HT1080 (cell line): ENCODE data around the gene NEURL1B. TPM values are rescaled to one million over a fixed set of nuclear protein-coding genes. Genes with fewer than 3 reads are reported as not detected.

Experiments used
- DNase-seq: peaks from one replicate; pipeline ENCODE4 v3.0.0-alpha.2; 2015; ENCODE audit warnings: low read depth
- total RNA-seq: library from RNA; depleted of rRNA; stranded (reverse); fragments of >200 nt; shearing (Covaris generic); gene quantifications from 2 replicates; pipeline ENCODE4 v1.2.3, GENCODE V29; 2014

Gene NEURL1B
- total RNA-seq, 1 experiment from 2014 or later = 0.55 TPM

DNA sequence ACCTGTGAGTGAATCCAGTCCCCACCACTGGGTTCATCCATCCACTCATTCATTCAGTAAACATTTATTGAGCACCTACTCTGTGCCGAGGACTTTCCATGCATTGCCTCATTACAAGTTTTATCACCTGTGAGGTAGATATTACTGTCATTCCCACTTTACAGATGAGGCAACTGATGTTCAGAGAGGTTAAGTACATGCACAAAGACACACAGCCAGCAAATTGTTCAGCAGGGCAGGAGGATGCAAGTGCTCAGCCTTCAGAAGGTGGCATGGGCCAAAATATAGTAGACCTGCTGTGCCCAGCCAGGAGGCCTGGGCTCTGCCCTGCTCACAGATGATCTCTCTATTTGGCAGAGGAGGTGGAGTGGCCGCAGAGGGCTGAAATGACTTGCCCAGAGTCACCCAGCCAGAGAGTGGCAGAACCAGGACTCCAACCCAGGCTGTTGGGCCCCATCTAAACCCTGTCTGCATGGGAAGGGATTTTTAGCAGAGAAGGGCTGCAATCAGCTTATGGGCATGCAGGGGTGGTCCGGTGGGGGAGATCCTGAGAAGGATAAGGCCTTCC, 7.6 kb upstream of the NEURL1B start:
- no peak for DNase-seq

DNA sequence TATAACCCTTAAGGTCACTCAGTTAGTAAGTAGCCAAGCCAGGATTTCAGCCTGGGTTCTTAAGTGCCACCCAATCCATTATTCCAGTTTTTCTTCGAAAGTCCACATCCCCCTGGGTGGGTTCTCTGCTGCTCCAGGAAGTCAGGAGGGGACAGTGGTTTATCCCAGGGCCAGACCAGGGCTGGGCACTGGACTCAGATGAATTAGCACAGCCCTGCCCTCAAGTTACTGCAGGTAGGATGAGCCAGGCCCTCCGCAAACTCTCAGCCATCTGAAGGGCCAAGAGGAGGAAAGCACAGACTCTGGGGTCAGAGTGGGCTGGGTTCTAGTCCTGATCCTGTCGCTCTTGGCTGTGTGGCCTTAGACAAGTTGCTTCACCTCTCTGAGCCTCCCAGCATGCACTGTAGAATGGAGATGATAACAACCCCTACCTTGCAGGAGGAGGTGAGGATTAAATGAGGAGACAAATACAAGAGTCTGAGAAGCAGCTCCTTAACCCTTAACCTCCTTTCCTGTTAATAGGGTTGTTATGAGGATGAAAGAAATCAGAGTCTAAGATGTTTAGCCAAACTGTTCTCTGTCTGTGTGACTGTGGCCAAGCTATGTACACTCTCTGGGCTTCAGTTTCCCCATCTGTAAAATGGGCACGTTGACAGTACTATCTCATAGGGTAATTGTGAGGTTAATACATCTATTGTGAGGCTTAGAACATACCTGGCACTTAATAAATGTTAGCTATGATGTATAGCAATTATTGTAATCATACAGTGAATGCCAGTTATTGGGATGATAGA, 6.8 kb upstream of the NEURL1B start:
- no peak for DNase-seq

DNA sequence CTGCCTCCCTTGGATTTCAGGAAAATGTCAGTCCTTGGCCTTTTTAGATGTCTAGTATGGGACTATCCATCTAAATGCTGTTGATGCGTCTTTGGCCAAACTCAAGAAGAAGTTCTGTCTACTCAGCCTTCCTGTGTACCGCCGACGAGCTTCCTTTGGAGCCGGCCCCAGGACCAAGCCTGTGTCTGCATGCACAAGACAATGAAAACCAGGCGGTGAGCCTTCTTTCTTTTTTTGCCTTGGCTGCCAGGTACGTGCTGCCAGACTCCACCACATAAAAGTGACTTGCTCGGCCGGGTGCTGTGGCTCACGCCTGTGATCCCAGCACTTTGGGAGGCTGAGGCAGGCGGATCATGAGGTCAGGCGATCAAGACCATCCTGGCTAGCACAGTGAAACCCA, 6.0 kb upstream of the NEURL1B start:
- no peak for DNase-seq

DNA sequence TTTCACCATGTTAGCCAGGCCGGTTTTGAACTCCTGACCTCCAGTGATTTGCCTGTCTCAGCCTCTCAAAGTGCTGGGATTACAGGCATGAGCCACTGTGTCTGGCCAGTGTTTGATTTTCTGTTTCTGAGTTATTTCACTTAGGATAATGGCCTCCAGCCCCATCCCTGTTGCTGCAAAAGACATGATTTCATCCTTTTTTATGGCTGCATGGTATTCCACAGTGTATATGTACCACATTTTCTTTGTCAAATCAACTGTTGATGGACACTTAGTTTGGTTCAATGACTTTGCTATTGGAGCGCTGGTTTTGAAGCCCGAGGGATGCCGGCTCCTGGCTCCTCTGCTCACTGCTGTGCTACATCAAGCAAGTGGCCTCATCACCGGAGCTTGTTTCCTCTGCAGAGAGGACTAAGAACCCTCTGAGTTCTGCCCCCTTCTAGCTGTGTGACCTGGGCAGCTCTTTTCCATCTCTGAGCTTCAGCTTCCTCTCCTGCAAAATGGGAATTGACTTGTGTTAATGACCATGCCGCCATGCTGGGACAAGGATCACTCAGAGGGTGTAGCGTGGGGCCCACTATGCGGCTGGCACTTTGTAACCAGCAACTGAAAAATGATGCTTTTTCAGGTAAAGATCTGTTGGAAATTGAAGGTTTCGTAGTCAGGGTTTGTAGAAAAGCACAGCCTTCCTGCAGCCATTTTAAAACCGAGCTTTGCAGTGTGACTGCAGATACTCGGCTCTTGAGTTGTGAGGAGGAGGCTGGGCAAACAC, 4.6 kb upstream of the NEURL1B start:
- no peak for DNase-seq

DNA sequence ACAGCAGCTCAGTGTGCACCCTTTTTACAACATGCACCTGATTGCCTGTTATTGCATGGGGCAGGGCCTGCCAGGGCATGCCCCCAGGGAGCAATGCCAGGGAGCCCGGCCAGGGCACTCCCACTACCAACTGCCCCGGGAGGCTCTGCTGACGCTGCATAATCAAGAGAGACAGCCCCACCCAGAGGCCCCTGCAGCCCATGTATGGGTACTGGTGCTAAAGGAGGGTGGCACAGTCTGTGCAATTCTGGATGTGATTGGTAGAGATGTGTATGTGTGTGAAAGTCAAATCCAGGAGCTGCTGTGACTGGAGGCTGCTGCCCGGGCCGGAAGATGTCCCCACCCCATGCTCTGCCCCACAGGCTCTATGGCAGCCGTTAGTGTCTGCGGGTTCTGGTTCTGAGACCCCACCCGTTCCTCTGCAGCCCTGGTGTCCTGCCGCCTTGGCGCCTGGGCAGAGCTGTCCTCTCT, 3.9 kb upstream of the NEURL1B start:
- DNase-seq = peak; percentile 29

DNA sequence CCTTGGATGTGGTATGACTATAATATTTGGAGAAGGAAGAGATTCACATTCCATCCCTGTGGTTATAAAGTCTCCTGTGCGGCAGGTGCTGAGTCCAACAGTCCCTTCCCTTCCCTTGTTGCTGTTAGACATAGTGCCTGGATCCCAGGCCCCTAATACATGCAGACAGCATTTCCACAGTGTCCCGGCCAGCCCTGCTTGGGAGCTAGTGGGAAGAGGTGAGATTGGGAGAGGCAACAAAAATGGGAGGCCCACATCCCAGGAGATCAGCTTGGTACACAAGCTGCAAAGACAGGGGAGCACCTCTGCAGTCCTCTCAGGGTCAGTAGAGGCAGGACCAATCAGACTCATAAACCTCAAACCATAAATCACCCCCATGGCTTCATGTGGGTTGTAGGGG, 3.3 kb upstream of the NEURL1B start:
- DNase-seq = no peak

DNA sequence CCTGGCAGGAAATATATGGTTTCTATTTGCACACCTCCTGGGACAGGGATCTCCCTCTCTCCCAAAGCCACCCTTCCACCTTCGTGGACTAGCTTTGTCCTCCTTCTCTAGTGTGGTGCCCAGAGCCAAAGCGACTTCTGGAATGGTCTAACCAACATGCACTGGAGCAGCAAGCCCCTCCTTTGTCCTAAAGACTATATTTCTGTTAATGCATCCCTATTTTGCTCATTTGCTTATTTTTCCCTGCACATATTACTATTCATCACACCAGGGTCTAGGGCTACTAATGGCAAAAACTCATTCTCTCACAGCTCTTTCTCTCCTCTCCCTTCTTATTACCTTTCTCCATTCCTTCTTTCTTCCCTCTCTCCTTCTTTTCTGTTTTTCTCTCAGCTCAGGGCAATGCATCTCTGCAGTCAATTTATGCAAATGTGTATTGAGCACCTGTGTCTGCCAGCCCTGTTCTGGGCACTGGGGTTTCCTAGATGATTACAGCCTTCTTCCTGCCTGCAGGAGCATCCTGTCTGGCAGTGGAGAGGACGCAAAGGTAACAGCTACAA, 2.8 kb upstream of the NEURL1B start:
- no peak for DNase-seq

DNA sequence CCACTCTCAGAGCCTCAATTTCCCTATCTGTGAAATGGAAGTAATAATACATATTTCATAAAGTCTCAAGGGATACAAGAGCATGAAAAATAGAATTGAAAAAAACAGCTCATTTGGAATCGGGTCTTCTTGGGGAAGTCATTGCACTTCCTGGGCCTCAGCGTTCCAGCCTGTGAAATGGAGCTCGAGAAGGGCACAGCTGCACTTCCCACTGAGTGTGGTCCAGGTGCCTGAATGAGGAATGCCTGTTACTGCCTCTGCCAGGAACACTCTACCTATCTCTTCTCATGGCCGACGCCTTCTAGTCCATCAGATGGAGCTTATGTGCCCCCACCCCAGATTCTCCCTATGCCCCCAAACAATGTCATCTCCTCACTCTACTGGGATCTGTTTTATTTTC, 924 bp upstream of the NEURL1B start:
- no peak for DNase-seq

DNA sequence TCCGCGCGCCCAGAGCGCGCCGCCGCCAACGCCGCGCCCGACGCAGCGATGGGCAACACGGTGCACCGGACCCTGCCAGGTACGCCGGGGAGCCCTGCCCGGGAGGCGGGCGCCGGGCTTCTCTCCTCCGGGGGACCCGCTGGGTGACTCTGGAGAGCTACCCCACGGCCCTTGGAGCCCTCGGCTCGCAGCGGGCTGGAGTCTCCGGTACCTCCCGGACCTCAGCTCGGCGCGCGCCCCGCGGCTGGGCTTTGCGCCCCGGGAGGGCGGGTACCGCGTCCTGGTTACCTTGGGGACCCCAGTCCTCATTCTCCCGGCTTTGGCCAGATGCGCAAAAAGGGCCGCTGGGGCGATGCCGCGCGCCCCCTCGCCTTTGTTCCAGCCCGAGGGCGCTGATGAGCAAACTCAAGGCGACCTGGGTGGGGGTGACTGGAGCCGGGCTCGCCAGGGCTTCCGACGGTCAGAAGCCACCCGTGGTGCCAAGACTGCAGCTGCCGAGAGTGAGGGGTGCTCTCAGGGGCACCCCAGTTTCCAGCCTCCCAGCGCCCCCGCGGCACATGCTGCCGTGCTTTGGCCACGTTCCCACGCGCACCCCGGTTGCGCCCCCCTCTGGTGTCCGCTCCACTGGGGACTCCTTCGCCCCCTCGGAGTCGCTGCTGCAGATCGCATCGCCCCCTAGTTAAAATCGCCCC, 442 bp downstream of the NEURL1B start:
- no peak for DNase-seq

DNA sequence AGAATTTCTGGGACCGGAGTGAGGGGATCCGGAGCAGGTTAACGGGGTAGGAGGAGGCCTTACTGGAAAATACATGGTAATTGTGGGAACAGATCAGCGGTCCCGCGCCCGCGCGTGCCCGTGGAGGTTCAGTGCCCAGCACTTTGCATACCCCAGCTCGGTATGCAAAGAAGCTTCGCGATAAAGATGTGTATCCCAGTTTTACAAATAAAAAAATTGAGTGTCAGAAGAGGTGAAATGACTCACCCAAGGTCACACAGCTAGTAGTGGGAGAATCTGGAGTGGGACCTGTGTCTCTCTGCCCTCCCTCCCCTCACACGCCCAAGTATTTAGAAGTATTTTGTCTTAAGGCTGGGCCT, 967 bp downstream of the NEURL1B start:
- DNase-seq = no peak

DNA sequence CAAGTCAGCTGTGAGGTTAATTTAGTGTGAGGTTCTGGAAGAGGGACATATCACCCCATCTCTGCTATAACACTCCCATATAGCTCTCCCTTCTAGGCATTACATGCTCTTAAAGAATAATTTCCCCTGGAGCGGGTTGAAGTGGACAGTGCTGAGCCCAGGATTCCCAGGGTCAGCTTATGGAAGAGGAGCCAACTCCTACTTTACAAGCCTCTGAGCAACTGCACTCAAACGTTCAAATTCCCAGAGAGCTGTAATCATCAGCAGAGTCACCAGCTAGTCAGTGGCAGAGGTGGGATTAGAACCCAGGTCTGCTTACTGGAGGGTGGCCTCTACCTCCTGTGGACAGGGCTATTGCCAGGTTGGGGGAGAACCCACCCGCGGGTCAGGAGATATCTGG, 1.4 kb downstream of the NEURL1B start:
- no peak for DNase-seq

DNA sequence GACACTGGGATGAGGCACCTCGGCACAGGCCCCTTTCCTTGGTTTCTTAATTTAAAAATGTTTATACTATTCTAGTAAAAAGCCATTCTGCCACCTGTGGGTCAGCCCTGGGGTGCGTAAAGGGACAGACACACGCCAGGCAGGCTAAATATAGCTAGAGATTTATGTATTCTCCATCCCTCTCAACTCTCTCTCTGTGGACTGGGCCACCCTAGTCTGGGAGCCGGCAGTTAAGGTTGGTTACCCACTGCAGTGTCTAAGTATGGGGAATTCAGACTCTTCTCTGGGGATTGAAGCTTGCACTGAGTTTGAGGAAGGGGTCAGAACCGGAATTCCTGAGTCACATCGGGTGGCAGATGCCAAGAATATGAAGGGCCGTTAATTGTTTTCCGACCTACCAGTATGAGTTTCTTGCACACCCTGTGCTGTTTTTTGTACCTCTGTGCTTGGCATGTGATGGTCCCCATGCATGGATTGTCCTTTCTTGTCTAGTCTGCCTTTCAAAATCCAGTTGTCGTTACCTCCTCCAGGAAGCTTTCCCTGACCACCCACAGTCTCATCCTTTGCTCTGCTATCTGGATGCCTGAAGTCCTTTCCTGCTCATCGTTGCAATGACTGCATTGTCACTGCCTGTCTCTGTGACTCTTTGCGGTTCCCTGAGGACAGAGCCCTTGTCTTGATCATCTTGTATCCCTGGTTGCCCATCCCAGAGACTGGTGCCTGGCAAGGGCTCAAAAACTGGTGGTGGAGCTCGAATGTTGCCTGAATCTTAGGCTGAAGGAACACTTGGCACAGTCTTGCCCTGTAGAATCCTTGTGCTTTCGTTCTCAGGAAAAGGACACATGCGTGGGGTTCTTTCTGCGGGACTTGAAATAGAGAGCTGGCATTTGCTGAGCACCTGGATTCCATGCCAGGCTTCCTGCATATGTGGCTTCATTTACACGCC, 2.1 kb downstream of the NEURL1B start:
- DNase-seq = no peak

DNA sequence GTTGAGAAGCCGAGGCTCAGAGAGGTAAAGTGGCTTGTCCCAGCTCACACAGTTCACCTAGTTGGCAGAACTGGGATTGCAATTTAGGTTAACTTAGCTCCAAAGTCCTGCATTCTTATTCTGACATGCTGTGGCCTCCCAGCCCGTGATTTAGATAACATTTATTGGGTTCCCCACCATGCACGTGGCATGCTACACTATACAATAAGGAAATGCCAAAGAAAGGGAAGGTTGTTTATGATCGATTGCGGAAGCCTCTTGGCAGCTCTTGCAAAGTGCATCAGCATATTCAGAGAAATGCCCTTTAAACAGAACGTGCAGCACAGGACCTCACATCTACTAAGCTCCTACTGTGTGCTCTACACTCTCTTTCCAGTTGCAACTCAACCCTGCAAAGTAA, 3.2 kb downstream of the NEURL1B start:
- DNase-seq = no peak

DNA sequence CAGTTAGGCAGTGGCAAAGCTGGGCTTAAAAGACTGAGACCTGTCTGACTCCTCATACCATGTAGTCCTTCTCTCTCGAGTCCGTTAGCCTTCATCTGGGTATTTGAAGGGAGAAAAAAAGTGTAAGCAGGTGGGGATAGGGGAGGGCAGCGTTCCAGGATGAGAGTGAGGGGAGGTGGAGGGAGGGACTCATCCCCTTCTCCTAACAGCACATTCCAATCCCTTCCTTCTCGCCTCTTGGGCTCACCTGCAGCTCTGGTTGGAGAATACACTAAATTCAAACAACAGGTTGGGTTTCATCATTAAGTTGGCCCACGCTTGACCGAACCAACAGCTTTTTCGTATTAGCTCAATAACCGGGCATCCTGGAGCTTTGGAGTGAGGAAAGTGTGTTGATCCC, 3.6 kb downstream of the NEURL1B start:
- no peak for DNase-seq

DNA sequence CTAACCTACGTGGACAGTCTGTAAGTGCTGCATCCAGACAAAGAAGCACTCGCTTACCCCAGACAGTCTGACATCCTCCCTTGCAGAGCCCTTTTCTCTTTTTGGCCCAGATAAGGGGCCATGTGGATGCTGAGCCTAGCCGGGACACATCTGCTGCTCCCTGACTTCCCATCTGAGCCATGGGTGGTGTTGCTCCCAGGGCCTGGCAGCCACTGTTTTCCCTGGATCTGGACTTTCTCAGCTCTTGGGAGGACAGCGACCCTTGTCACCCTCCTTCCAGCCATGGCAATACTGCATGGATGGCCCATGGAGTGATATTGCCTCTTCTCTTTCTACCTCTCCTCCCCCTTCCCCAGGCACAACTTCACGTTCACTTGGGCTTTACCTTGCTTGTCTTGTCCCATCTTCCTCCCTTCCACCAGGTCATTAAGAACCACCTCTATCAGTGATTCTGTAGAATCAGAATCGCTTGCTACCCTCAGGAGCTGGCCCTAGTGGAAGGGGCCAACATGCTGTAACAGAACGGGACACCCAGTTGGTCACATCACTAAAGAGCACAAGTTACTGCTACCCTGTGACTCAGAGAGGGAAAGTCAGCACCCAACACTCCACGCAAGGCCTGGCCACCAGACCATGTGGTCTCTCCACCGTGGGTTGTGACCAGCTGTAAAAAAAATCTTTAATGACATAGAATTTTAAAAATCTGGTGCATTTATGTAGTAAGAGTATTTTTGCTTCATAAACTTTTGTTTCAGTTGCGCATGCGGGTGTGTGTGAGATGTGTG, 4.4 kb downstream of the NEURL1B start:
- DNase-seq = no peak

DNA sequence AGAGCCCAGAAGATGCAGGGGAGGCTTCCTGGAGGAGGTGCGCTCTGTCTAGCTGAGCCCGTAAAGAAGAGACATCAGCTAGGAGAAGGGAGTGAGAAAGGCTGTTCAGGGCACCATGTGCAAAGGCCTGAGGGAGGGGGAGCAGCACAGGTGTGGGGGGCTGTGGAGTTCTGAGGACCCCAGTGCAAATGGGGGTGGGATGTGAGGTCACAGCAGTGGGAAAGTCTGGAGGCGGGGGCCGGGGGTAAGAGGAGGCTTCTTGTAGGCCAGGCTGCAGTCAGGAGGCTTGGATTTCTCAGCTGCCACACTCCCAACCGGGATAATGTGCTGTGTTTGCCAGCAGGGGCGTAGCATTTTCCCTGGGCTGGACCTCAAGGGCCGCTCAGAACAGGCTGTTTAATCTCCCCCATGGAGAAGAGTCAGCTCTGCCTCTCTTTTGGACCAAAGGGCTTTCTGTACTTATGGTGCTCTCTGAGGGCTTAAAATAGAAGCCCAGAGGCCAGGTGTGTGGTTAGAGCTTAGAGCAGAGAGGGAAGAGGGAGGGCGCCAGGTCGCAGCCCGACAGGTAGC, 5.7 kb downstream of the NEURL1B start:
- no peak for DNase-seq

DNA sequence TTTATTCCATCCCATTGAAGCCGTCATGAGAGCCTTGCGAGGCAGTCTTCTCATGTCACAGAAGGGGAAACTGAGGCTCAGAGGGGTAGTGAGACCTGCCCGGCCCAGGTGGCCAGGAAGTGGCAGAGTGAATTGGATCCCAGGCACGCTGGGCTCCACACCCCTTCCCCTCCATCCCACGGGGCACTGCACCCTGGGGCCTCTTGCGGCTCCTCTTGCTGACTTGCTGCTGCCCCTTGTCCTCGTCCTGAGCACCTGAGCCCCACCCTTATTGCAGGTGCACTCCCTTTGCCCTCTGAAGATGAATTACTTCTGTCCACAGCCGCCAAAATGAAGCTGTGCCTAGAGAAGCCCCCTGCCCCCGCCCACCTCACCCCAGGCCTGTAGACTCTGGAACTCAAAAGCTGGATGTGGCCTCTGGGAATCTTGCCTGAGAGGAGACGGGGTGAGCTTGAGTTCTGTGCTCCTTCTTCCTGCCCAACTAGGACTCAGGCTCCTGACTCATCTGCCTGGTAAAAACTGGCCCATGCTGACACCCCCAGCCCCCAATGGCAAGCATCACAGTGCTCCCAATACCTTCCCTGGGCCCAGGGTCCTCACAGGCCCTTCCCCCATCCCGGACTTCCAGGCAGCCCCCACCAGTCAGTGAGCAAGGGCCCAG, 6.4 kb downstream of the NEURL1B start:
- no peak for DNase-seq

DNA sequence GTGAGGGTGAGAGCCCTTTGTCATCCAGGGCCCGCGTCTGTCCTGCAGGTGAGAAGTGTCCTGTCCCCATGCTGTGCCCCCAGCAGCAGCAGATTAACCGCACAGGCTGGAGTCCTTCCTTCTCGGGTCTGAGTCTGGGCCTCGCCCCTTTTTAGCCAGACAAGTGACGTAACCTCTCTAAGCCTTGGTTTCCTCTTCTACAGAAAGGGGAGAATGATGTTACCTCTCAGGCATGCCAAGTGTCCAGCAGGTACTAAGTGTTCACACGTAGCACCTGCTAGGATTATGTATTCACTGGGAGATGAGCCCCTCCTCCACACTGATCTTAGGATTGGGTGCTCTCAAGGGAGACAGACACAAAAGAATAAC, 6.9 kb downstream of the NEURL1B start:
- no peak for DNase-seq

DNA sequence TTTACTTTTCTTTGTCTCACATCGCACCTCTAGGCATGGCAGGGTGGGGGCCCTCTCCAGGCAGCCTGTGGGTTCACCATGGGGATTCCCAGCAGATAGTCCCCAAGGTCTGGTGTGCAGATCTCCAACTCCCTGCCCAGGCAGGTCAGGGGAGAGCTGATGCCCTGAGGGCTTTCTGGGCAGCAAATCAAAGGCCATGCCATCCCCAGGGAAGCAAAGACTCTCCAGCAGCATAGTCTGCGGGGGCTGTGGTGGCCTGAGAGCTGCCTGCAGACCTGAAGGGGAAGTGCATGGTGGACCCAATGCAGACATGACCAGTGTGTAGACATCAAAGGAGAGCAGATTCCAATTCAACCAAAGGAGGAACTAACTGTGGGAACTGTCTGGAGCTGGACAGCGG, 7.7 kb downstream of the NEURL1B start:
- no peak for DNase-seq
